A549 treated with CORT108297 at 1 μM for 4 hours (cell line): ENCODE data around the gene EFNA3. TPM values are rescaled to one million over a fixed set of nuclear protein-coding genes. Genes with fewer than 3 reads are reported as not detected.

ENCODE experiments used
- total RNA-seq: library from RNA; stranded (reverse); fragments of 200-300 nt; extraction: Qiagen RNA extraction; gene quantifications from 5 replicates; pipeline ENCODE4 v1.2.3, GENCODE V29; 2022

The EFNA3 gene
- total RNA-seq = 3.4 to 5.1 TPM (median 4.7 TPM) in 5 replicates

GRCh38 chr1:155078469-155079209, at the start of gene EFNA3:
TSS of gene EFNA3 (plus strand) at chr1:155078837. CDS start at chr1:155078942, 105 bp downstream.

GRCh38 chr1:155033524-155033923, 45.1 kb upstream of the EFNA3 start, which contains the start of the genes DCST1 and DCST2:
TSS of gene DCST1 (plus strand) at chr1:155033824. CDS start at chr1:155034037, 213 bp downstream.
TSS of gene DCST2 (minus strand) at chr1:155033781. CDS start at chr1:155033701, 80 bp downstream.

DNA sequence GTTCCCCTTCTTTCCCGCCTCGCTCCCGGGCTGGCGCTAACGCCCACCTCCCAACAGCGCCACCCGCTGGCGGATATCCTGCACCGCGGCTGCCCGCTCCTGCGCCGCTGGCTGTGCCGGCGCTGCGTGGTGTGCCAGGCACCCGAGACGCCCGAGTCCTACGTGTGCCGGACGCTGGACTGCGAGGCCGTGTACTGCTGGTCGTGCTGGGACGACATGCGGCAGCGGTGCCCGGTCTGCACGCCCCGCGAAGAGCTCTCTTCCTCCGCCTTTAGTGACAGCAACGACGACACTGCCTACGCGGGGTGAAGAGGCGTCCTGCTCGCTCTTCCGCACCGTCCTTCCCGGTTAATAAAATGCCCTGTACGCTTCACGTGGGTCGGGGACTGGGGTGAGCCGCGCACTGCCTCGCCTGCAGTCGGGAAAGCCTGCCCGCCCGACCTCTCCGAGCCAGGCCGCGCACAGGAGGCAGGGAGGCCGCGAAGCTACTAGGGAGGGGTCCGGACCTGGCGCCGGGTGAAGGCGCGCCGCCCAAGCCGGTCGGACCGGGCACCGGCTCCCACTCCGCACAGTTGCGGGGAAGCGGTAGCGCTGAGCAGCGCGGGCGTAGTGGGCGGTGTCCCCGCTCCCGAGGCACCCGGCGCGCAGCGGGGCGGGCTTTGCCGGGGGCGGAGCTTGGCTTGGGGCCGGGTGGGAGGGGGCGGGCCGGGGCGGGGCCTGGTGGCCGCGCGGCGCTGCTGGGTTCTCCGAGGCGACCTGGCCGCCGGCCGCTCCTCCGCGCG, 27.9 kb upstream of the EFNA3 start, which contains the start of gene ADAM15:
TSS of gene ADAM15 (plus strand) at position 757 of the 782 bp plus-strand sequence. CDS start 71 bp downstream, outside the sequence.

GRCh38 chr1:155063550-155064110, 15.0 kb upstream of the EFNA3 start, which contains the start of gene EFNA4:
TSS of gene EFNA4 (plus strand) at chr1:155063740. CDS start at chr1:155063824, 84 bp downstream.

GRCh38 chr1:155127105-155127966, 48.7 kb downstream of the EFNA3 start, which contains the start of gene EFNA1:
TSS of gene EFNA1 (plus strand) at chr1:155127876. CDS start at chr1:155127978, 102 bp downstream.

GRCh38 chr1:155135415-155136028, 56.9 kb downstream of the EFNA3 start, which contains the start of gene SLC50A1:
TSS of gene SLC50A1 (plus strand) at chr1:155135852. CDS start at chr1:155135912, 60 bp downstream.

Other genes starting within 250 kb of the EFNA3 start
- 0.02 to 0.10 TPM (median 0.06 TPM) in 5 replicates for gene KCNN3, start 208.6 kb upstream of the EFNA3 start, total RNA-seq
- 39.3 to 49.1 TPM (median 42.6 TPM) in 5 replicates for gene PMVK, start 142.1 kb upstream of the EFNA3 start, total RNA-seq
- gene PBXIP1, start 122.7 kb upstream of the EFNA3 start, total RNA-seq = 13.5 to 16.4 TPM (median 15.2 TPM) in 5 replicates
- gene PYGO2, start 117.1 kb upstream of the EFNA3 start, total RNA-seq = 20.7 to 25.5 TPM (median 24.0 TPM) in 5 replicates
- 128 to 159 TPM (median 156 TPM) in 5 replicates for gene SHC1, start 108.1 kb upstream of the EFNA3 start, total RNA-seq
- gene CKS1B, start 104.2 kb upstream of the EFNA3 start, total RNA-seq = 329 to 371 TPM (median 349 TPM) in 5 replicates
- 37.8 to 47.0 TPM (median 44.5 TPM) in 5 replicates for gene FLAD1, start 95.5 kb upstream of the EFNA3 start, total RNA-seq
- not detected in 5 replicates for gene LENEP, start 85.3 kb upstream of the EFNA3 start, total RNA-seq
- 18.2 to 32.3 TPM (median 30.4 TPM) in 5 replicates for gene ZBTB7B, start 76.0 kb upstream of the EFNA3 start, total RNA-seq
- 0.35 to 0.57 TPM (median 0.46 TPM) in 5 replicates for gene DCST2, start 45.1 kb upstream of the EFNA3 start, total RNA-seq
- 0.07 to 0.08 TPM in 2 of 5 replicates, not detected in the others for gene DCST1, start 45.0 kb upstream of the EFNA3 start, total RNA-seq
- gene ADAM15, start 27.5 kb upstream of the EFNA3 start, total RNA-seq = 52.7 to 90.3 TPM (median 81.7 TPM) in 5 replicates
- 7.4 to 9.9 TPM (median 8.7 TPM) in 5 replicates for gene EFNA4, start 15.1 kb upstream of the EFNA3 start, total RNA-seq
- 32.8 to 53.9 TPM (median 38.3 TPM) in 5 replicates for gene EFNA1, start 49.0 kb downstream of the EFNA3 start, total RNA-seq
- 29.3 to 36.5 TPM (median 34.8 TPM) in 5 replicates for gene SLC50A1, start 57.0 kb downstream of the EFNA3 start, total RNA-seq
- gene DPM3, start 61.7 kb downstream of the EFNA3 start, total RNA-seq = 73.6 to 114 TPM (median 112 TPM) in 5 replicates
- 220 to 279 TPM (median 243 TPM) in 5 replicates for gene KRTCAP2, start 94.5 kb downstream of the EFNA3 start, total RNA-seq
- 1.4 to 2.5 TPM (median 2.1 TPM) in 5 replicates for gene TRIM46, start 95.0 kb downstream of the EFNA3 start, total RNA-seq
- gene THBS3, start 129.1 kb downstream of the EFNA3 start, total RNA-seq = 6.6 to 10.6 TPM (median 9.6 TPM) in 5 replicates
- gene MTX1, start 129.9 kb downstream of the EFNA3 start, total RNA-seq = 64.0 to 78.2 TPM (median 76.5 TPM) in 5 replicates
- 25.2 to 39.2 TPM (median 37.1 TPM) in 5 replicates for gene ENTREP3, start 176.6 kb downstream of the EFNA3 start, total RNA-seq
- 99.6 to 133 TPM (median 128 TPM) in 5 replicates for gene SCAMP3, start 183.5 kb downstream of the EFNA3 start, total RNA-seq
- 22.4 to 32.0 TPM (median 30.1 TPM) in 5 replicates for gene CLK2, start 194.7 kb downstream of the EFNA3 start, total RNA-seq
- 3.9 to 6.1 TPM (median 5.1 TPM) in 5 replicates for gene HCN3, start 198.6 kb downstream of the EFNA3 start, total RNA-seq
- 0.05 TPM in 1 of 5 replicates, not detected in the others for gene PKLR, start 222.6 kb downstream of the EFNA3 start, total RNA-seq
- gene FDPS, start 230.0 kb downstream of the EFNA3 start, total RNA-seq = 158 to 179 TPM (median 165 TPM) in 5 replicates
- 39.2 to 60.5 TPM (median 58.5 TPM) in 5 replicates for gene RUSC1, start 242.1 kb downstream of the EFNA3 start, total RNA-seq